Measurements from ENCODE around the gene EPHA7. TPM values are rescaled to one million over a fixed set of nuclear protein-coding genes. Genes with fewer than 3 reads are reported as not detected.

EPHA7 gene
- total RNA-seq, 1 experiment from 2014 or later, result not detected

- intact Hi-C loops (cut with micrococcal nuclease), result no loop called here
- CTCF ChIA-PET, result no interaction called here
Measured at GRCh38 chr6:93260881-93261280, 158.5 kb downstream of the EPHA7 start.

More at GRCh38 chr6:93260881-93261280, 158.5 kb downstream of the EPHA7 start:
- no TSS peak for BruUV-seq (replicated peaks)
- Histone ChIP-seq H3K27ac (ENCODE audit: low read depth, low read length) (no peak overlapping the region), H4K20me1 (ENCODE audit: insufficient read depth) (no peaks in the 10 kb centered on the region), H3K9me2 (ENCODE audit: insufficient read depth) (no peaks in the 10 kb centered on the region), H3K27me3 (ENCODE audit: insufficient read depth, low read length) (no peaks in the 10 kb centered on the region), H3K9ac (ENCODE audit: low read length) (no peak overlapping the region), H2AFZ (ENCODE audit: low read depth, low read length, poor library complexity, severe bottlenecking) (no peak overlapping the region), H3K4me3 (replicated peaks in 1 of 2; ENCODE audit: low read depth in 1 of 2, low read length in 2 of 2) (no peak overlapping the region), H3K79me2 (ENCODE audit: insufficient read depth, low read length) (no peaks in the 10 kb centered on the region), H3K4me2 (ENCODE audit: low read length) (no peak overlapping the region), H3K4me1 (ENCODE audit: control insufficient read depth in 1 of 2, insufficient read depth in 2 of 2, low read length in 2 of 2) (no peaks in the 10 kb centered on the region), H3K9me3 (ENCODE audit: control insufficient read depth in 1 of 2, insufficient read depth in 1 of 2, low read depth in 1 of 2, low read length in 2 of 2) (peaks cover 8 to 9% of the 10 kb centered on the region in 2 experiments; a peak in 1 of 4 replicates), H3K36me3 (ENCODE audit: control insufficient read depth in 1 of 2, insufficient read depth in 2 of 2, low read length in 2 of 2) (no peaks in the 10 kb centered on the region)
- ChIA-PET RAD21 (ENCODE audit: low non-redundant PET in 1 of 2, low total read pairs in 2 of 2, uncharacterized antibody in 2 of 2, unreplicated experiment in 2 of 2) (no interaction called here), POLR2A (no interaction called here)
- DNase-seq (ENCODE audit: low read depth, low spot score) (no peak), ATAC-seq (no peak)
- TF ChIP-seq JUND (IDR thresholded peaks at IDR 0.05) (no peak), RAD21 (IDR thresholded peaks at IDR 0.05; ENCODE audit: low read depth) (no peak), ZNF274 (IDR thresholded peaks at IDR 0.05; ENCODE audit: low read depth, low read length) (no peak), CBX3 (IDR thresholded peaks at IDR 0.05; ENCODE audit: low read depth) (no peak), TCF7L2 (IDR thresholded peaks at IDR 0.05; ENCODE audit: borderline replicate concordance, extremely low read depth, insufficient read depth, insufficient read length) (no peak), MAX (IDR thresholded peaks at IDR 0.05) (no peak), CTCF (IDR thresholded peaks at IDR 0.05 in 2 of 3, conservative IDR thresholded peaks at IDR 0.05 in 1 of 3; ENCODE audit: borderline replicate concordance in 1 of 3, insufficient read depth in 1 of 3, low read depth in 2 of 3, low read length in 2 of 3) (no peak), ELF1 (IDR thresholded peaks at IDR 0.05; ENCODE audit: borderline replicate concordance, low read depth) (no peak), SRF (IDR thresholded peaks at IDR 0.05; ENCODE audit: low read depth) (no peak), SP1 (IDR thresholded peaks at IDR 0.05; ENCODE audit: low read depth) (no peak), CEBPB (IDR thresholded peaks at IDR 0.05; ENCODE audit: low read depth) (no peak), POLR2A (IDR thresholded peaks at IDR 0.05; ENCODE audit: borderline replicate concordance, extremely low read depth, insufficient read depth, insufficient read length) (no peak)
- TF ChIP-seq, protein P1, sequence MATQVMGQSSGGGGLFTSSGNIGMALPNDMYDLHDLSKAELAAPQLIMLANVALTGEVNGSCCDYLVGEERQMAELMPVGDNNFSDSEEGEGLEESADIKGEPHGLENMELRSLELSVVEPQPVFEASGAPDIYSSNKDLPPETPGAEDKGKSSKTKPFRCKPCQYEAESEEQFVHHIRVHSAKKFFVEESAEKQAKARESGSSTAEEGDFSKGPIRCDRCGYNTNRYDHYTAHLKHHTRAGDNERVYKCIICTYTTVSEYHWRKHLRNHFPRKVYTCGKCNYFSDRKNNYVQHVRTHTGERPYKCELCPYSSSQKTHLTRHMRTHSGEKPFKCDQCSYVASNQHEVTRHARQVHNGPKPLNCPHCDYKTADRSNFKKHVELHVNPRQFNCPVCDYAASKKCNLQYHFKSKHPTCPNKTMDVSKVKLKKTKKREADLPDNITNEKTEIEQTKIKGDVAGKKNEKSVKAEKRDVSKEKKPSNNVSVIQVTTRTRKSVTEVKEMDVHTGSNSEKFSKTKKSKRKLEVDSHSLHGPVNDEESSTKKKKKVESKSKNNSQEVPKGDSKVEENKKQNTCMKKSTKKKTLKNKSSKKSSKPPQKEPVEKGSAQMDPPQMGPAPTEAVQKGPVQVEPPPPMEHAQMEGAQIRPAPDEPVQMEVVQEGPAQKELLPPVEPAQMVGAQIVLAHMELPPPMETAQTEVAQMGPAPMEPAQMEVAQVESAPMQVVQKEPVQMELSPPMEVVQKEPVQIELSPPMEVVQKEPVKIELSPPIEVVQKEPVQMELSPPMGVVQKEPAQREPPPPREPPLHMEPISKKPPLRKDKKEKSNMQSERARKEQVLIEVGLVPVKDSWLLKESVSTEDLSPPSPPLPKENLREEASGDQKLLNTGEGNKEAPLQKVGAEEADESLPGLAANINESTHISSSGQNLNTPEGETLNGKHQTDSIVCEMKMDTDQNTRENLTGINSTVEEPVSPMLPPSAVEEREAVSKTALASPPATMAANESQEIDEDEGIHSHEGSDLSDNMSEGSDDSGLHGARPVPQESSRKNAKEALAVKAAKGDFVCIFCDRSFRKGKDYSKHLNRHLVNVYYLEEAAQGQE (IDR thresholded peaks at IDR 0.05; ENCODE audit: low read depth), result no peak
- TF ChIP-seq, protein P2, sequence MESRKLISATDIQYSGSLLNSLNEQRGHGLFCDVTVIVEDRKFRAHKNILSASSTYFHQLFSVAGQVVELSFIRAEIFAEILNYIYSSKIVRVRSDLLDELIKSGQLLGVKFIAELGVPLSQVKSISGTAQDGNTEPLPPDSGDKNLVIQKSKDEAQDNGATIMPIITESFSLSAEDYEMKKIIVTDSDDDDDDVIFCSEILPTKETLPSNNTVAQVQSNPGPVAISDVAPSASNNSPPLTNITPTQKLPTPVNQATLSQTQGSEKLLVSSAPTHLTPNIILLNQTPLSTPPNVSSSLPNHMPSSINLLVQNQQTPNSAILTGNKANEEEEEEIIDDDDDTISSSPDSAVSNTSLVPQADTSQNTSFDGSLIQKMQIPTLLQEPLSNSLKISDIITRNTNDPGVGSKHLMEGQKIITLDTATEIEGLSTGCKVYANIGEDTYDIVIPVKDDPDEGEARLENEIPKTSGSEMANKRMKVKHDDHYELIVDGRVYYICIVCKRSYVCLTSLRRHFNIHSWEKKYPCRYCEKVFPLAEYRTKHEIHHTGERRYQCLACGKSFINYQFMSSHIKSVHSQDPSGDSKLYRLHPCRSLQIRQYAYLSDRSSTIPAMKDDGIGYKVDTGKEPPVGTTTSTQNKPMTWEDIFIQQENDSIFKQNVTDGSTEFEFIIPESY (IDR thresholded peaks at IDR 0.05; ENCODE audit: extremely low read depth, insufficient replicate concordance, low read length), result no peak
